Fibroblast of lung (primary cell): ENCODE measurements around the gene ITM2C.

ENCODE experiments used
- EZH2 ChIP-seq: IDR thresholded peaks from 2 replicates; pipeline ENCODE4 v1.5.1; 2012; ENCODE audit warnings: low read length, control low read depth, mild to moderate bottlenecking; ENCODE audit errors: missing control alignments
- TF ChIP-seq, protein P1 (sequence below), 2 donors: IDR thresholded peaks in 1 of 2; conservative IDR thresholded peaks in 1 of 2; 1 replicate in 1 of 2; 2 replicates in 1 of 2; pipeline ENCODE4 v1.5.1; 2011 to 2012; ENCODE audit warnings: low read length in 2 of 2, control low read depth in 1 of 2, inconsistent platforms in 1 of 2, low read depth in 1 of 2, mild to moderate bottlenecking in 1 of 2

DNA sequence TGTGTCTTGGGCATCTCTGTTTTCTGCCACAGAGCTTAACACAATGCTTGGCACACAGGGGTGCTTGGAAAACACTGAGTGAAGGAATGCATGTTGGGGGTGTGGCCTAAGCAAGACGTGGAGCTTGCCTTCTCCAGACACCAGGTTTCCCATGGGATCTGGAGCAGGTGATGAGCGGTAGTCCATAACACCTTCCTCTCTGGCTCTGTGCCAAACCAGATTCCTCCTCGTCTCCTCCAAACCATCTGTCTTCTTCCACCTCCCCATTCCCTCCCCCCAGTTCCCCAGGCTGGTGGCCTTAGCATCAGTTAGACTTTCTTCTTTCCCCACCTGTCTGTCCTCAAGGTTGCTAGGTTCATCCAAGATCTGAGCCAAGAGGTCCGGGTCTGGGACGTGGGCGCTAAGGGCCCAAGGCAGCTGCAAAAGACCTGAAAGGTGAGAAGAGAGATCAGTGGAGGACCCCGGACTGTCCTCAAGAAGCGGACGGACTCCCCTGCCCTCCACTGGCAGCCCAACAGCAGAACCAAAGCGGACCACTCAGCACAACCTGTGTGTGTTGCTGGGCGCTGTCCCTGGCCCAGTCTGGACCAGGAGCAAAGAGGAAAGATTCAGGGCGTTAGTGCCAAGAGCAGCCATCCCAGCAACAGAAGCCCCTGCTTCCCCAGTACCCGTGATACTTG, 1.2 kb upstream of the ITM2C start:
- TF ChIP-seq, protein P1, sequence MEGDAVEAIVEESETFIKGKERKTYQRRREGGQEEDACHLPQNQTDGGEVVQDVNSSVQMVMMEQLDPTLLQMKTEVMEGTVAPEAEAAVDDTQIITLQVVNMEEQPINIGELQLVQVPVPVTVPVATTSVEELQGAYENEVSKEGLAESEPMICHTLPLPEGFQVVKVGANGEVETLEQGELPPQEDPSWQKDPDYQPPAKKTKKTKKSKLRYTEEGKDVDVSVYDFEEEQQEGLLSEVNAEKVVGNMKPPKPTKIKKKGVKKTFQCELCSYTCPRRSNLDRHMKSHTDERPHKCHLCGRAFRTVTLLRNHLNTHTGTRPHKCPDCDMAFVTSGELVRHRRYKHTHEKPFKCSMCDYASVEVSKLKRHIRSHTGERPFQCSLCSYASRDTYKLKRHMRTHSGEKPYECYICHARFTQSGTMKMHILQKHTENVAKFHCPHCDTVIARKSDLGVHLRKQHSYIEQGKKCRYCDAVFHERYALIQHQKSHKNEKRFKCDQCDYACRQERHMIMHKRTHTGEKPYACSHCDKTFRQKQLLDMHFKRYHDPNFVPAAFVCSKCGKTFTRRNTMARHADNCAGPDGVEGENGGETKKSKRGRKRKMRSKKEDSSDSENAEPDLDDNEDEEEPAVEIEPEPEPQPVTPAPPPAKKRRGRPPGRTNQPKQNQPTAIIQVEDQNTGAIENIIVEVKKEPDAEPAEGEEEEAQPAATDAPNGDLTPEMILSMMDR (conservative IDR thresholded peaks at IDR 0.05 in 1 of 2, IDR thresholded peaks at IDR 0.05 in 1 of 2; ENCODE audit: low read depth in 1 of 2, low read length in 2 of 2): no peak
- TF ChIP-seq EZH2: no peak
